KMS-11 (cell line): Measurements from ENCODE around the gene DNAJC3.

ENCODE experiments used
- H2AFZ ChIP-seq: fragments of 200-600 bp; sonication (generic); 2 replicates; pipeline ENCODE4 v1.6.1; 2016; ENCODE audit warnings: antibody characterized with exemption, mixed run types, low read depth
- H3K27ac ChIP-seq: fragments of 200-600 bp; sonication (generic); 2 replicates; pipeline ENCODE4 v1.6.1; 2016; ENCODE audit warnings: mild to moderate bottlenecking, mixed run types
- H3K27me3 ChIP-seq: fragments of 200-600 bp; sonication (generic); 2 replicates; pipeline ENCODE4 v1.6.1; 2017; ENCODE audit warnings: mild to moderate bottlenecking, low read depth, mixed run types, moderate library complexity; ENCODE audit not compliant: insufficient read depth
- H3K36me3 ChIP-seq: fragments of 200-600 bp; sonication (generic); 2 replicates; pipeline ENCODE4 v1.6.1; 2017; ENCODE audit warnings: mild to moderate bottlenecking, mixed run types; ENCODE audit not compliant: insufficient read depth
- H3K4me1 ChIP-seq: fragments of 200-600 bp; sonication (generic); 2 replicates; pipeline ENCODE4 v1.6.1; 2016; ENCODE audit warnings: mild to moderate bottlenecking, low read depth, mixed run types; ENCODE audit not compliant: poor library complexity, severe bottlenecking
- H3K4me2 ChIP-seq: fragments of 200-600 bp; sonication (generic); 2 replicates; pipeline ENCODE4 v1.7.0; 2016; ENCODE audit warnings: mild to moderate bottlenecking, mixed run types
- H3K4me3 ChIP-seq: fragments of 200-600 bp; sonication (generic); IDR thresholded peaks from 2 replicates; pipeline ENCODE4 v1.6.1; 2017; ENCODE audit warnings: low read depth, low read length, mixed read lengths; ENCODE audit not compliant: insufficient read depth
- H3K79me2 ChIP-seq: fragments of 200-600 bp; sonication (generic); 2 replicates; pipeline ENCODE4 v1.6.1; 2016; ENCODE audit warnings: low read depth, mixed run types; ENCODE audit not compliant: insufficient read depth
- H3K9ac ChIP-seq: fragments of 200-600 bp; sonication (generic); 2 replicates; pipeline ENCODE4 v1.6.1; 2016; ENCODE audit warnings: mild to moderate bottlenecking, mixed run types
- H4K20me1 ChIP-seq: fragments of 200-600 bp; sonication (generic); 2 replicates; pipeline ENCODE4 v1.6.1; 2016; ENCODE audit warnings: mild to moderate bottlenecking, mixed run types; ENCODE audit not compliant: insufficient read depth
- CTCF ChIP-seq: fragments of 200-600 bp; sonication (generic); conservative IDR thresholded peaks from 2 replicates; pipeline ENCODE4 v1.6.1; 2017; ENCODE audit warnings: low read depth, mild to moderate bottlenecking, antibody characterized with exemption, low read length, moderate library complexity, mixed read lengths

Gene DNAJC3

GRCh38 chr13:95809429-95809828 is 132.5 kb downstream of the DNAJC3 start:
- no peaks in the 10 kb centered on the region for H3K27me3 ChIP-seq
- no peak for TF ChIP-seq CTCF
- no peaks in the 10 kb centered on the region for H3K36me3 ChIP-seq
- H3K4me2 ChIP-seq = no peak overlapping the region
- no peaks in the 10 kb centered on the region for H3K79me2 ChIP-seq
- H2AFZ ChIP-seq = no peak overlapping the region
- no peak overlapping the region for H3K27ac ChIP-seq
- H3K4me1 ChIP-seq = no peaks in the 10 kb centered on the region
- no peak overlapping the region for H3K4me3 ChIP-seq
- H3K9ac ChIP-seq = no peak overlapping the region
- no peaks in the 10 kb centered on the region for H4K20me1 ChIP-seq

- no peaks in the 10 kb centered on the region for H3K36me3 ChIP-seq
- no peaks in the 10 kb centered on the region for H3K79me2 ChIP-seq
- H3K27me3 ChIP-seq = no peaks in the 10 kb centered on the region
Observed at GRCh38 chr13:95813139-95813538, 136.2 kb downstream of the DNAJC3 start.

GRCh38 chr13:95814495-95814894 is 137.6 kb downstream of the DNAJC3 start:
- Histone ChIP-seq H3K9ac (no peak overlapping the region), H3K4me3 (no peak overlapping the region), H3K36me3 (no peaks in the 10 kb centered on the region), H3K27ac (no peak overlapping the region), H3K4me1 (no peaks in the 10 kb centered on the region), H3K79me2 (no peaks in the 10 kb centered on the region), H2AFZ (no peak overlapping the region), H3K27me3 (no peaks in the 10 kb centered on the region), H3K4me2 (no peak overlapping the region), H4K20me1 (no peaks in the 10 kb centered on the region)
- TF ChIP-seq CTCF = no peak

More at GRCh38 chr13:95813139-95813538, 136.2 kb downstream of the DNAJC3 start:
- Histone ChIP-seq H3K9ac (no peak overlapping the region), H3K27ac (no peak overlapping the region), H2AFZ (no peak overlapping the region), H3K4me2 (no peak overlapping the region), H4K20me1 (no peaks in the 10 kb centered on the region), H3K4me1 (no peaks in the 10 kb centered on the region), H3K4me3 (no peak overlapping the region)
- TF ChIP-seq CTCF = no peak

GRCh38 chr13:95822303-95822702 is 145.4 kb downstream of the DNAJC3 start:
- H3K79me2 ChIP-seq = no peaks in the 10 kb centered on the region
- H3K36me3 ChIP-seq = no peaks in the 10 kb centered on the region
- H3K4me2 ChIP-seq = no peak overlapping the region
- H3K4me3 ChIP-seq = no peak overlapping the region
- H3K27ac ChIP-seq = no peak overlapping the region
- no peak overlapping the region for H2AFZ ChIP-seq
- no peaks in the 10 kb centered on the region for H4K20me1 ChIP-seq
- no peaks in the 10 kb centered on the region for H3K4me1 ChIP-seq
- no peak overlapping the region for H3K9ac ChIP-seq
- no peak for TF ChIP-seq CTCF
- H3K27me3 ChIP-seq = no peaks in the 10 kb centered on the region
